Measurements from ENCODE around the gene DPT. TPM values are rescaled to one million over a fixed set of nuclear protein-coding genes. Genes with fewer than 3 reads are reported as not detected.
"Not testable (repeated sequence)": the region's sequence is repeated elsewhere in the genome, so short reads cannot be mapped to it uniquely, and the experiment has no call there.

DPT gene
- 100 to 1,000 TPM in 1 of 4 donors, 10 to 100 TPM in 3; 30.9 to 141 (median 56.5) TPM for total RNA-seq

- Histone ChIP-seq H3K27ac (no peak within 1 kb of the TSS), H3K9me3 (no peaks in the 10 kb centered on the region), H3K36me3 (no peaks in the 10 kb centered on the region), H3K4me3 (replicated peaks in 1 of 3) (no peak within 1 kb of the TSS), H3K4me1 (peaks cover 5 to 13% of the 10 kb centered on the region in 2 donors), H3K27me3 (no peaks in the 10 kb centered on the region)
- intact Hi-C loops (cut with DNase I), result loop anchor here (10.0 kb wide), 1 partner anchor 346 kb away; no protein-coding TSS in a partner anchor
- 58 to 81% methylated on average over 14 of the region's 14 CpGs for WGBS, 2 donors
- DNase-seq, result no peak
- TF ChIP-seq POLR2A (IDR thresholded peaks at IDR 0.05) (no peak), CTCF (IDR thresholded peaks at IDR 0.05) (no peak)
Observed at GRCh38 chr1:168728473-168729404, at the start of gene DPT. Gene DPT, minus strand, starts transcription at chr1:168729206. Its CDS starts 32 bp downstream, at chr1:168729174.

- H3K4me1 ChIP-seq, result peaks cover 12 to 21% of the 10 kb centered on the region in 2 donors
- H3K9me3 ChIP-seq, result no peaks in the 10 kb centered on the region
- H3K27me3 ChIP-seq, result no peaks in the 10 kb centered on the region
- H3K4me3 ChIP-seq (replicated peaks in 1 of 3), result no peak overlapping the region
- H3K27ac ChIP-seq, result no peak overlapping the region
- TF ChIP-seq POLR2A (IDR thresholded peaks at IDR 0.05) (no peak), CTCF (IDR thresholded peaks at IDR 0.05) (no peak)
- intact Hi-C loops (cut with DNase I), result no loop called here
- no peak for DNase-seq
- no peaks in the 10 kb centered on the region for H3K36me3 ChIP-seq
- WGBS, 2 donors, result 89 to 91% methylated on average over 3 of the region's 3 CpGs
Observed at GRCh38 chr1:168775366-168775765, 46.4 kb upstream of the DPT start.

GRCh38 chr1:168774241-168774640 lies 45.2 kb upstream of the DPT start:
- TF ChIP-seq POLR2A (IDR thresholded peaks at IDR 0.05) (no peak), CTCF (IDR thresholded peaks at IDR 0.05) (no peak)
- Histone ChIP-seq H3K27me3 (no peaks in the 10 kb centered on the region), H3K4me1 (peaks cover 12 to 22% of the 10 kb centered on the region in 2 donors), H3K9me3 (no peaks in the 10 kb centered on the region), H3K27ac (no peak overlapping the region), H3K36me3 (no peaks in the 10 kb centered on the region), H3K4me3 (replicated peaks in 1 of 3) (no peak overlapping the region)
- WGBS, 2 donors, result 50 to 72% methylated on average over 1 of the region's 1 CpG
- intact Hi-C loops (cut with DNase I), result no loop called here
- peak; percentile 24 to 35 for DNase-seq

GRCh38 chr1:168772428-168773060 lies 43.5 kb upstream of the DPT start:
- 50 to 58% methylated on average over 2 of the region's 2 CpGs for WGBS, 2 donors
- TF ChIP-seq POLR2A (IDR thresholded peaks at IDR 0.05), result no peak
- Histone ChIP-seq H3K36me3 (no peaks in the 10 kb centered on the region), H3K27me3 (no peaks in the 10 kb centered on the region), H3K4me3 (replicated peaks in 1 of 3) (no peak overlapping the region), H3K9me3 (no peaks in the 10 kb centered on the region), H3K27ac (peak overlapping the region in 1 of 3 donors; percentile 19), H3K4me1 (peaks cover 20 to 37% of the 10 kb centered on the region in 2 donors)
- intact Hi-C loops (cut with DNase I), result no loop called here
- peak in 1 of 2 donors; percentile 15 for DNase-seq

GRCh38 chr1:168771104-168771630 lies 42.2 kb upstream of the DPT start:
- DNase-seq, result no peak
- 64 to 75% methylated on average over 4 of the region's 4 CpGs for whole genome bisulfite sequencing, 2 donors
- H3K9me3 ChIP-seq, result no peaks in the 10 kb centered on the region
- no peaks in the 10 kb centered on the region for H3K27me3 ChIP-seq
- H3K27ac ChIP-seq, result peak overlapping the region in 1 of 3 donors; percentile 31
- no peaks in the 10 kb centered on the region for H3K36me3 ChIP-seq
- H3K4me1 ChIP-seq, result peaks cover 30 to 50% of the 10 kb centered on the region in 2 donors
- TF ChIP-seq CTCF (IDR thresholded peaks at IDR 0.05), result no peak
- TF ChIP-seq POLR2A (IDR thresholded peaks at IDR 0.05), result no peak
- H3K4me3 ChIP-seq (replicated peaks in 1 of 3), result no peak overlapping the region
- intact Hi-C loops (cut with DNase I), result no loop called here

GRCh38 chr1:168769893-168770292 lies 40.9 kb upstream of the DPT start:
- H3K4me3 ChIP-seq (replicated peaks in 1 of 3); intact Hi-C loops (cut with DNase I); DNase-seq; H3K36me3 ChIP-seq; H3K9me3 ChIP-seq; H3K27me3 ChIP-seq: not testable (repeated sequence)
- WGBS, 2 donors, result 82 to 97% methylated on average over 3 of the region's 3 CpGs
- Histone ChIP-seq H3K27ac (peak overlapping the region in 1 of 3 donors; percentile 86), H3K4me1 (peaks cover 30 to 50% of the 10 kb centered on the region in 2 donors)
